ENCODE results near the gene IFT122. TPM values are rescaled to one million over a fixed set of nuclear protein-coding genes. Genes with fewer than 3 reads are reported as not detected.

IFT122 gene
- total and polyA plus RNA-seq, 8 donors, result 9.9 to 163 (median 19.6) TPM

GRCh38 chr3:129500334-129500658, 60.3 kb downstream of the IFT122 start:
- WGBS, 5 donors, result 89 to 98% (median 93%) methylated on average over 5 of the region's 5 CpGs
- H3K27me3 ChIP-seq, result no peaks in the 10 kb centered on the region
- TF ChIP-seq EP300 (IDR thresholded peaks at IDR 0.05) (no peak), POLR2AphosphoS5 (IDR thresholded peaks at IDR 0.05) (no peak), CTCF (IDR thresholded peaks at IDR 0.05) (no peak), POLR2A (IDR thresholded peaks at IDR 0.05) (no peak)
- H3K4me3 ChIP-seq, result no peak overlapping the region
- DNase-seq, result no peak
- H3K36me3 ChIP-seq, result peaks cover 15 to 79% (median 74%) of the 10 kb centered on the region in 4 donors
- H3K27ac ChIP-seq, result peak overlapping the region in 2 of 5 donors; percentile 26 to 27
- H3K4me1 ChIP-seq, result peaks cover 0 to 3% (median 0%) of the 10 kb centered on the region in 4 donors
- H3K9me3 ChIP-seq, result no peaks in the 10 kb centered on the region
- intact Hi-C loops (cut with DNase I; ENCODE audit: low total_unique reads), result no loop called here

GRCh38 chr3:129501630-129502029, 61.6 kb downstream of the IFT122 start:
- H3K9me3 ChIP-seq, result no peaks in the 10 kb centered on the region
- no peaks in the 10 kb centered on the region for H3K27me3 ChIP-seq
- H3K27ac ChIP-seq, result no peak overlapping the region
- 80 to 93% (median 91%) methylated on average over 5 of the region's 5 CpGs for WGBS, 5 donors
- H3K4me3 ChIP-seq, result no peak overlapping the region
- intact Hi-C loops (cut with DNase I; ENCODE audit: low total_unique reads), result no loop called here
- TF ChIP-seq EP300 (IDR thresholded peaks at IDR 0.05) (no peak), POLR2A (IDR thresholded peaks at IDR 0.05) (no peak), CTCF (IDR thresholded peaks at IDR 0.05) (no peak), POLR2AphosphoS5 (IDR thresholded peaks at IDR 0.05) (no peak)
- H3K36me3 ChIP-seq, result peaks cover 24 to 82% (median 78%) of the 10 kb centered on the region in 4 donors
- no peaks in the 10 kb centered on the region for H3K4me1 ChIP-seq
- DNase-seq, result no peak

GRCh38 chr3:129502641-129503408, 62.8 kb downstream of the IFT122 start:
- DNase-seq, result no peak
- TF ChIP-seq CTCF (IDR thresholded peaks at IDR 0.05) (no peak), EP300 (IDR thresholded peaks at IDR 0.05) (no peak), POLR2A (IDR thresholded peaks at IDR 0.05) (no peak), POLR2AphosphoS5 (IDR thresholded peaks at IDR 0.05) (no peak)
- intact Hi-C loops (cut with DNase I; ENCODE audit: low total_unique reads), result no loop called here
- WGBS, 5 donors, result 91 to 97% (median 96%) methylated on average over 8 to 18 of the region's 18 CpGs
- H3K27me3 ChIP-seq, result no peaks in the 10 kb centered on the region
- H3K4me1 ChIP-seq, result no peaks in the 10 kb centered on the region
- no peak overlapping the region for H3K4me3 ChIP-seq
- H3K36me3 ChIP-seq, result peaks cover 26 to 86% (median 82%) of the 10 kb centered on the region in 4 donors
- H3K27ac ChIP-seq, result no peak overlapping the region
- no peaks in the 10 kb centered on the region for H3K9me3 ChIP-seq

- WGBS, 5 donors, result 86 to 91% (median 90%) methylated on average over 13 of the region's 13 CpGs
- H3K36me3 ChIP-seq, result peaks cover 26 to 90% (median 87%) of the 10 kb centered on the region in 4 donors
- no peak overlapping the region for H3K4me3 ChIP-seq
- DNase-seq, result no peak
- H3K27ac ChIP-seq, result no peak overlapping the region
- no peak for TF ChIP-seq CTCF (IDR thresholded peaks at IDR 0.05)
- no peaks in the 10 kb centered on the region for H3K27me3 ChIP-seq
- H3K4me1 ChIP-seq, result no peaks in the 10 kb centered on the region
- intact Hi-C loops (cut with DNase I; ENCODE audit: low total_unique reads), result no loop called here
- H3K9me3 ChIP-seq, result no peaks in the 10 kb centered on the region
Measured at GRCh38 chr3:129503471-129504291, 63.7 kb downstream of the IFT122 start.
